SU-DHL-6 (cell line): Measurements from ENCODE around the gene AIP.

Experiments used
- CTCF ChIP-seq: fragments of 200-600 bp; sonication (generic); IDR thresholded peaks from one replicate; pipeline ENCODE4 v1.5.1; 2017; ENCODE audit warnings: antibody characterized with exemption, mild to moderate bottlenecking, low read length, moderate library complexity; ENCODE audit not compliant: insufficient read depth, poor library complexity, severe bottlenecking
- EZH2phosphoT487 ChIP-seq: fragments of 200-600 bp; sonication (generic), shearing (Covaris generic); conservative IDR thresholded peaks from 2 replicates; pipeline ENCODE4 v1.6.1; 2018; ENCODE audit warnings: mild to moderate bottlenecking, antibody characterized with exemption, low read length, moderate library complexity, mixed read lengths

- TF ChIP-seq CTCF (no peak), EZH2phosphoT487 (no peak)
These were observed 8.6 kb downstream of the AIP start for GRCh38 chr11:67491276-67492068.
